Kidney epithelial cell (primary cell): ENCODE results near the gene FLG2. TPM values are rescaled to one million over a fixed set of nuclear protein-coding genes. Genes with fewer than 3 reads are reported as not detected.

Experiments
- DNase-seq: peaks from one replicate; pipeline ENCODE4 v3.0.0-alpha.2; 2010; ENCODE audit warnings: low read depth
- H3K27me3 ChIP-seq: 2 replicates; pipeline ENCODE4 v1.6.0; 2011; ENCODE audit warnings: low read length; ENCODE audit not compliant: control insufficient read depth, insufficient read depth
- H3K36me3 ChIP-seq: 2 replicates; pipeline ENCODE4 v1.5.1; 2011; ENCODE audit warnings: low read length; ENCODE audit not compliant: control insufficient read depth, insufficient read depth
- H3K4me3 ChIP-seq: 2 replicates; pipeline ENCODE4 v1.5.1; 2011; ENCODE audit warnings: low read depth, mild to moderate bottlenecking, control low read depth, low read length
- total RNA-seq: library from RNA; depleted of rRNA; stranded (reverse); fragments of >200 nt; gene quantifications from 2 replicates; pipeline ENCODE4 v1.2.3, GENCODE V29; 2015
- TF ChIP-seq, protein P1 (sequence below): IDR thresholded peaks from 2 replicates; pipeline ENCODE4 v1.5.1; 2011; ENCODE audit warnings: mild to moderate bottlenecking, moderate library complexity, low read length, control low read depth, inconsistent platforms; ENCODE audit not compliant: insufficient read depth, poor library complexity, severe bottlenecking

FLG2 gene
- total RNA-seq, 1 donor from 2014 or later = not detected

DNA sequence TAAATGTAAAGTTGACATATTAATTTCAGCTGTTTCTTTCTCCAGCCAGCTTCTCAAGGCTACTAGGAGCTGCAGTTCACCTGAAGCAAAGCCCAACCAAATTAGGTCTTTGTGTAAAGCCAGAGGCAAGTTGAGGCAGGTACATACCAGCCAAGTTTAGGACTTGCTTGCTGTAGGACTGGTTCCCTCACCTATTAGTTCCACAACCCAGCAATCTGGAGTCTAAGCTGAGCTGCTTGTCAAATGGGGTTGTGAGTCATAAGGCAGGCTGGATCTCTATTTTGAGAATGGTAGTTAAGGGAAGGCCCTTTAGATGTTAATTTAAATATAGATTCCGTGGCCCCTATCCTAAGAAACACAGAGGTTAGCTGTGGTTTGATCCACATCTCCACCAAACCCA, 7.6 kb upstream of the FLG2 start:
- Histone ChIP-seq H3K36me3 (no peaks in the 10 kb centered on the region), H3K4me3 (no peak overlapping the region), H3K27me3 (no peaks in the 10 kb centered on the region)
- TF ChIP-seq, protein P1, sequence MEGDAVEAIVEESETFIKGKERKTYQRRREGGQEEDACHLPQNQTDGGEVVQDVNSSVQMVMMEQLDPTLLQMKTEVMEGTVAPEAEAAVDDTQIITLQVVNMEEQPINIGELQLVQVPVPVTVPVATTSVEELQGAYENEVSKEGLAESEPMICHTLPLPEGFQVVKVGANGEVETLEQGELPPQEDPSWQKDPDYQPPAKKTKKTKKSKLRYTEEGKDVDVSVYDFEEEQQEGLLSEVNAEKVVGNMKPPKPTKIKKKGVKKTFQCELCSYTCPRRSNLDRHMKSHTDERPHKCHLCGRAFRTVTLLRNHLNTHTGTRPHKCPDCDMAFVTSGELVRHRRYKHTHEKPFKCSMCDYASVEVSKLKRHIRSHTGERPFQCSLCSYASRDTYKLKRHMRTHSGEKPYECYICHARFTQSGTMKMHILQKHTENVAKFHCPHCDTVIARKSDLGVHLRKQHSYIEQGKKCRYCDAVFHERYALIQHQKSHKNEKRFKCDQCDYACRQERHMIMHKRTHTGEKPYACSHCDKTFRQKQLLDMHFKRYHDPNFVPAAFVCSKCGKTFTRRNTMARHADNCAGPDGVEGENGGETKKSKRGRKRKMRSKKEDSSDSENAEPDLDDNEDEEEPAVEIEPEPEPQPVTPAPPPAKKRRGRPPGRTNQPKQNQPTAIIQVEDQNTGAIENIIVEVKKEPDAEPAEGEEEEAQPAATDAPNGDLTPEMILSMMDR = no peak
- no peak for DNase-seq

DNA sequence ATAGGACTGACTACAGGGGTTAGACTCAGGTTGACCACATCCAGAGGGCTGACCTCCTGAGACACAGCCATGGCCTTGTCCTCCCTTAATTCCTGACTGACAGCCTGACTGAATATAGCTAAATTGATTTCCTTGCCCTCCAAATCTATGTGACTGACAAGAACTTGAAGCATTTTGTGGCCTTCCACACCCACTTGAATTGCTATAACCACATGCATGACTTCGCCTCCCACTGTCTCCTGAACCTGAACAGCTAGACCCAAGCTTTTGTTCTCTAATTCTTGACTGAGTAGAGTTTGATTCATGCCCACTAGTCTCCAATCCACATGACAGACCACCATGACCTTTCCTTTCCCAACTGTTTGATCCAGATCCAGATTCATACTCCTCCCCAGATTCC, 3.1 kb downstream of the FLG2 start:
- Histone ChIP-seq H3K27me3 (no peaks in the 10 kb centered on the region), H3K4me3 (no peak overlapping the region), H3K36me3 (no peaks in the 10 kb centered on the region)
- TF ChIP-seq, protein P1 = no peak
- DNase-seq = no peak

DNA sequence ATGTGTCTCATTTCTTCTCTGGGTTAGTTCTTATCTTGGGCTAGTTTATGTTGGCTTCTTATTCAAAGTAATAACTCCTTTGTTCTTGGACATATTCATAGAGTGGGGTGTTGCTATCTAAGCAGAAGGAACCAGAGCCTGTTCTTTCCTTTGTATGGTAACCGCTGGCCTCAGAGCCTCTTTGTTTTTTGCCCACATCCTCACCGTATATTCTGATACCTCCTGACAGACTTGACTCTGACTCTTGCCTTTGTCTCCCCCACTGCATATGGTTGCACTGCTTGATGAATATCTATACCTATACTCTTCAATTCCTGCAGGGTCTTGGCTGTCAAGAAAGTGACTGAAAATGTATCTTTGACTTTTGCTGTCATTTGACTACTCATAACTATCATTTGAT, 10.2 kb downstream of the FLG2 start:
- H3K4me3 ChIP-seq = no peak overlapping the region
- TF ChIP-seq, protein P1 = no peak
- DNase-seq = no peak
- H3K27me3 ChIP-seq = no peaks in the 10 kb centered on the region
- no peaks in the 10 kb centered on the region for H3K36me3 ChIP-seq

DNA sequence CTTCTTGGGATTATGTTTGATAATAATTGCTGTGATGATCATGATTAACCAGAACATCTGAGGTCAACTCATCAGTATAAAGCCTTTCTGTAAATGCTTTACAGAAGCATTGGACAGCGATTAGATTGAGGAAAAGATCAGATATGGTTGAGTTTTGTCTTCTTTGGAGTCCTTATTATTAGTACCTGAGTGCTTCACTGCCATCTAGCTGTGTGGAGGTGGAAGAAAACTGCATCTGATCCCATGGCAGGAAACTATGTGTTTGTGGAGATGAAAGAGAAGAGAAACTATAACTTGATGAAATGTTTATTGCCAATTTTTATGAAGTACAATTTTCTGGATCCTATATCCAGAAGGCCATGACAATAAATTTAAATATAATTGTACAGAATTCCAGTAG, 11.4 kb downstream of the FLG2 start:
- no peaks in the 10 kb centered on the region for H3K27me3 ChIP-seq
- TF ChIP-seq, protein P1 = peak; percentile 9
- no peak for DNase-seq
- H3K4me3 ChIP-seq = no peak overlapping the region
- H3K36me3 ChIP-seq = no peaks in the 10 kb centered on the region

DNA sequence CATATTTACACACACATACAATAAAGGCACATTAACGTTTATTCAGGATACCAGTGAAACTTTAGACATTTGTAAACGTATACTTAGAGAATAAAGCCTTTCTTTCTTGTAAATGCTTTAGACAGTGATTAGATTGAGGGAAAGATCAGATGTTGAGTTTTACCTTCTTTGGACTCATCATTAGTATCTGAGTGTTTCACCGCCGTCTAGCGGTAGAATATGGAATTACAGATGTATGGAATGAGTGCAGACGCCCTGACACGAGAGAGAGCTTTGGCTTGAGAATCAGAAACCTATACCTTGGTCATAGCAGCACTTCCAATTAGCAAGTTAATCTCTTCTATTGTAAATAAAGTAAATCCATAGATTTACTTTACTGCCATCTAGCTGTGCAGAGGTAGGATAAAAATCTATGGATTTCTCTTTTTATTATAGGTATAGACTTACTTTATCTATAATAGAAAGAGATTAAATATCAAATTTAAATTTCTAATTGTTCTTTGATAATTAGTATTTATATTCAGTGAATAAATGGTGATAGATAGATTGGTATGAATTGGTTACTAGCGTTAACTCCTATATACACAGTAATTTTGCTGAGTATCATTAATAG, 12.6 kb downstream of the FLG2 start:
- no peaks in the 10 kb centered on the region for H3K36me3 ChIP-seq
- TF ChIP-seq, protein P1 = peak; percentile 82
- DNase-seq = peak; percentile 32
- no peaks in the 10 kb centered on the region for H3K27me3 ChIP-seq
- H3K4me3 ChIP-seq = no peak overlapping the region

DNA sequence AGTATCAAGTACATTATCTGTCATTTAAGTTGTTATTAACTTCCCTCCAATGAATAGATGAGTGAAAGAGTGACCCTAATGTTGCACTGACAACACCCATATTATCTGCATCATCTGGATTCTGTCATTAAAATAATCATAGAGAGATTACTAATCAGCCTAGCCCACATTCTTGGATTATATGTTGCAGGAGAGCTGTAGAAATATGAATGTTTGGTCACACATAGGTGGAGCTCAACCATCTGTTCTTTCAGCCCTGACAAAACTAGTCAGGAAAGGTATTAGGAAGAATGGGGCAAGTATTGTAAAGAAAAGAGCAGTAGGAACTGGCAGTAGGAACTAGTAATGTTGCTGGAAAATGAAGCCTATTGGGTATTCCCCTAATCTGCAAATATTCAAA, 15.4 kb downstream of the FLG2 start:
- TF ChIP-seq, protein P1 = no peak
- Histone ChIP-seq H3K4me3 (no peak overlapping the region), H3K36me3 (no peaks in the 10 kb centered on the region), H3K27me3 (no peaks in the 10 kb centered on the region)
- no peak for DNase-seq
